H1 (cell line): Measurements from ENCODE around the gene VPS72. TPM values are rescaled to one million over a fixed set of nuclear protein-coding genes. Genes with fewer than 3 reads are reported as not detected.

Experiments used
- CTCF ChIA-PET: fragments of 300-600 bp; sonication (Branson Sonifier 250); formaldehyde crosslinking; loops from one replicate; lab custom pipeline; 2021; ENCODE audit not compliant: partially characterized antibody; lab: Charles Lee
- POLR2A ChIA-PET: fragments of 300-600 bp; sonication (Branson Sonifier 250); formaldehyde crosslinking; loops from one replicate; lab custom pipeline; 2021; ENCODE audit warnings: inconsistent platforms; ENCODE audit not compliant: partially characterized antibody; lab: Charles Lee
- DNase-seq, 2 experiments: peaks; one replicate each; pipeline versions ENCODE4 v3.0.0 to v3.0.0-alpha.2; 2010 to 2022; ENCODE audit warnings: low spot score in 2 of 2, low read depth in 1 of 2, mixed read lengths in 1 of 2
- FAIRE-seq: peaks from 2 replicates; lab custom pipeline; 2011; peaks lifted over from hg19 to GRCh38; lab: Jason Lieb, UNC
- H2AFZ ChIP-seq: 2 replicates; pipeline ENCODE4 v1.8.1; 2012; ENCODE audit warnings: low read length, inconsistent platforms
- H2AK5ac ChIP-seq: 2 replicates; pipeline ENCODE4 v1.6.1; 2013; ENCODE audit warnings: low read depth, low read length
- H2BK120ac ChIP-seq: replicated peaks from 2 replicates; pipeline ENCODE3; 2013; ENCODE audit warnings: low read depth, low read length, inconsistent platforms
- H2BK12ac ChIP-seq: 2 replicates; pipeline ENCODE4 v1.6.1; 2013; ENCODE audit warnings: low read depth, low read length
- H2BK15ac ChIP-seq: 2 replicates; pipeline ENCODE4 v1.6.1; 2013; ENCODE audit warnings: low read length
- H2BK20ac ChIP-seq: 2 replicates; pipeline ENCODE4 v1.6.1; 2013; ENCODE audit warnings: low read length
- H2BK5ac ChIP-seq: 2 replicates; pipeline ENCODE4 v1.6.1; 2013; ENCODE audit warnings: low read depth, low read length
- H3K14ac ChIP-seq: 2 replicates; pipeline ENCODE4 v1.6.1; 2013; ENCODE audit warnings: inconsistent platforms; ENCODE audit not compliant: insufficient read length
- H3K18ac ChIP-seq: 2 replicates; pipeline ENCODE4 v1.6.1; 2013; ENCODE audit warnings: low read length; ENCODE audit errors: extremely low read depth
- H3K23ac ChIP-seq: 2 replicates; pipeline ENCODE4 v1.6.1; 2013; ENCODE audit warnings: inconsistent platforms; ENCODE audit not compliant: insufficient read length
- H3K23me2 ChIP-seq: 2 replicates; pipeline ENCODE4 v1.6.1; 2013; ENCODE audit warnings: low read depth, low read length
- H3K27ac ChIP-seq: 2 replicates; pipeline ENCODE4 v1.6.1; 2011; ENCODE audit warnings: low read depth, low read length, inconsistent platforms
- H3K27me3 ChIP-seq, 4 experiments: replicated peaks in 1 of 4; 1 replicate in 1 of 4; 2 replicates in 3 of 4; pipeline versions ENCODE4 v1.6.1 to v1.8.1; 2011 to 2013; ENCODE audit warnings: low read length in 3 of 4, mild to moderate bottlenecking in 3 of 4, inconsistent platforms in 2 of 4, mixed read lengths in 2 of 4, moderate library complexity in 1 of 4; ENCODE audit not compliant: control insufficient read depth in 3 of 4, insufficient read depth in 3 of 4; ENCODE audit errors: extremely low read depth in 1 of 4
- H3K36me3 ChIP-seq, 4 experiments: 2 replicates each; pipeline versions ENCODE4 v1.6.1 to v1.8.1; 2011 to 2013; ENCODE audit warnings: mild to moderate bottlenecking in 4 of 4, low read length in 3 of 4, moderate library complexity in 2 of 4, control low read depth in 1 of 4, inconsistent platforms in 1 of 4; ENCODE audit not compliant: insufficient read depth in 4 of 4, control insufficient read depth in 2 of 4
- H3K4ac ChIP-seq: replicated peaks from 2 replicates; pipeline ENCODE3; 2013; ENCODE audit warnings: low read length, low read depth, mixed read lengths, inconsistent platforms; ENCODE audit not compliant: insufficient read length
- H3K4me1 ChIP-seq, 4 experiments: replicated peaks in 1 of 4; 1 replicate in 1 of 4; 2 replicates in 3 of 4; pipeline versions ENCODE4 v1.6.1 to v1.8.1; 2011 to 2013; ENCODE audit warnings: low read length in 3 of 4, inconsistent platforms in 2 of 4, mixed read lengths in 1 of 4; ENCODE audit not compliant: insufficient read depth in 4 of 4, control insufficient read depth in 3 of 4
- H3K4me2 ChIP-seq, 2 experiments: 2 replicates each; pipeline versions ENCODE4 v1.6.1 to v1.8.1; 2011 to 2013; ENCODE audit warnings: low read depth in 2 of 2, low read length in 2 of 2, control low read depth in 1 of 2, inconsistent platforms in 1 of 2, mild to moderate bottlenecking in 1 of 2; ENCODE audit not compliant: insufficient read depth in 1 of 2
- H3K4me3 ChIP-seq, 4 experiments: fragments of 200-600, 300-600 bp in 1 of 4; sonication (generic), shearing (Covaris generic), sonication (Bioruptor Twin) in 1 of 4; 2 replicates each; pipeline versions ENCODE4 v1.5.1 to v1.8.1; 2011 to 2016; ENCODE audit warnings: low read length in 4 of 4, low read depth in 3 of 4, control low read depth in 2 of 4, inconsistent platforms in 2 of 4, mild to moderate bottlenecking in 2 of 4, mixed read lengths in 1 of 4, moderate library complexity in 1 of 4; ENCODE audit not compliant: insufficient read depth in 2 of 4; ENCODE audit errors: extremely low read depth in 1 of 4
- H3K56ac ChIP-seq: replicated peaks from 2 replicates; pipeline ENCODE3; 2013; ENCODE audit warnings: low read depth, mild to moderate bottlenecking, mixed read lengths, low read length, inconsistent platforms; ENCODE audit not compliant: insufficient read length
- H3K79me1 ChIP-seq: 2 replicates; pipeline ENCODE4 v1.6.1; 2013; ENCODE audit warnings: low read depth, low read length, control low read depth
- H3K79me2 ChIP-seq, 2 experiments: 2 replicates each; pipeline versions ENCODE4 v1.6.1 to v1.8.1; 2012 to 2013; ENCODE audit warnings: low read length in 2 of 2, mild to moderate bottlenecking in 2 of 2, inconsistent platforms in 1 of 2; ENCODE audit not compliant: insufficient read depth in 2 of 2, control insufficient read depth in 1 of 2
- H3K9ac ChIP-seq, 4 experiments: replicated peaks in 1 of 4; 1 replicate in 1 of 4; 2 replicates in 3 of 4; pipeline versions ENCODE4 v1.6.1 to v1.8.1; 2011 to 2013; ENCODE audit warnings: low read depth in 3 of 4, low read length in 3 of 4, control low read depth in 2 of 4, mild to moderate bottlenecking in 2 of 4, moderate library complexity in 2 of 4, inconsistent platforms in 1 of 4; ENCODE audit errors: extremely low read depth in 1 of 4
- H3K9me3 ChIP-seq, 2 experiments: 2 replicates each; pipeline versions ENCODE4 v1.6.1 to v1.8.1; 2012 to 2013; ENCODE audit warnings: mild to moderate bottlenecking in 2 of 2, moderate library complexity in 2 of 2, control low read depth in 1 of 2, inconsistent platforms in 1 of 2, low read depth in 1 of 2, low read length in 1 of 2, mixed read lengths in 1 of 2; ENCODE audit not compliant: insufficient read depth in 2 of 2
- H4K20me1 ChIP-seq, 2 experiments: replicated peaks in 1 of 2; 2 replicates each; pipeline versions ENCODE3 to v1.8.1; 2011 to 2013; ENCODE audit warnings: inconsistent platforms in 2 of 2, low read length in 2 of 2, mild to moderate bottlenecking in 1 of 2; ENCODE audit not compliant: insufficient read depth in 2 of 2, control insufficient read depth in 1 of 2
- H4K5ac ChIP-seq: 2 replicates; pipeline ENCODE4 v1.6.1; 2013; ENCODE audit warnings: low read length, low read depth, mixed read lengths, inconsistent platforms; ENCODE audit not compliant: insufficient read length
- H4K8ac ChIP-seq: 2 replicates; pipeline ENCODE4 v1.8.0; 2013; ENCODE audit warnings: mild to moderate bottlenecking, moderate library complexity, low read length, inconsistent platforms; ENCODE audit not compliant: insufficient read depth; ENCODE audit errors: extremely low read depth
- H4K91ac ChIP-seq: replicated peaks from 2 replicates; pipeline ENCODE3; 2013; ENCODE audit warnings: low read length, mixed read lengths, inconsistent platforms; ENCODE audit not compliant: insufficient read length
- SP2 ChIP-seq: IDR thresholded peaks from 2 replicates; pipeline ENCODE4 v1.6.1; 2012; ENCODE audit warnings: mild to moderate bottlenecking, low read length, inconsistent platforms
- SP4 ChIP-seq: IDR thresholded peaks from 2 replicates; pipeline ENCODE4 v1.6.1; 2012; ENCODE audit warnings: low read length, inconsistent platforms
- WGBS, 2 experiments: shearing (Covaris generic) in 1 of 2; methylation state at CpG; one replicate each; pipeline versions ENCODE4 v1.1.6 to v1.1.7; 2013 to 2015; ENCODE audit warnings: low lambda C conversion rate in 2 of 2, mixed read lengths in 2 of 2, inconsistent platforms in 1 of 2, low coverage in 1 of 2, missing lambda C conversion rate in 1 of 2; ENCODE audit not compliant: insufficient replicate concordance in 2 of 2, insufficient coverage in 1 of 2, insufficient read length in 1 of 2; ENCODE audit errors: extremely low coverage in 1 of 2, missing lambda C conversion rate in 1 of 2; 5-methylcytosine and 5-hydroxymethylcytosine counted together
- polyA plus RNA-seq, 7 experiments: library from polyadenylated mRNA; depleted of rRNA in 3 of 7; stranded (reverse) in 5 of 7; unstranded in 2 of 7; fragments of >200 nt in 5 of 7; fragments of 200-250 nt in 2 of 7; gene quantifications; 1 replicate in 5 of 7; 2 replicates in 1 of 7; 4 replicates in 1 of 7; pipeline versions ENCODE4 v1.2.1 to v1.2.3, GENCODE V29; 2011 to 2013; ENCODE audit warnings: missing spikeins in 2 of 7, mixed read lengths in 2 of 7
- total RNA-seq: library from RNA; stranded (reverse); fragmentation: NEBNext Ultra II Directional; extraction: Animal tissue kit (Norgen Biotek cat#: 25700); gene quantifications from 2 replicates; pipeline ENCODE4 v1.2.1, GENCODE V29; 2021
- TF ChIP-seq, protein P1 (sequence below): IDR thresholded peaks from 2 replicates; pipeline ENCODE4 v1.6.1; 2012; ENCODE audit warnings: inconsistent platforms

Gene VPS72
- total and polyA plus RNA-seq, 2 of the 8 experiments (the other 6 are each of a cell fraction or from before 2014, with no cell fraction given): 86.6 to 121 TPM

DNA sequence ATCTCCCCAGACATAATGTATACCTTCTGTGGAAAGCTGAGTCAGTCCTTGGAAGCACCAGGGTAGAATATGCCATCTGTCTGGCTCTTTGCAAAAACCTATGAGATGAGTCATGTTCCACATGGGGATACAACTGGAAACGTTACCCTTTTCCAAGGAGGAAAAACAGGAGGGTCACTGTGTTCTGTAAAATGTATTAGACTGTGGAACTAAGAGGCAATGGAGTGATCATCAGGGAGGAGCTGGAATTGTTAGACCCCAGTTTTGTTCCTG is 48.4 kb upstream of the VPS72 start:
- no peak overlapping the region for H3K56ac ChIP-seq
- no peaks in the 10 kb centered on the region for H3K27me3 ChIP-seq
- no peak overlapping the region for H2BK15ac ChIP-seq
- H3K4me1 ChIP-seq: no peaks in the 10 kb centered on the region
- no peak overlapping the region for H3K27ac ChIP-seq
- H3K79me2 ChIP-seq: no peaks in the 10 kb centered on the region
- WGBS, 2 experiments: 86% methylated on average over 1 of the region's 1 CpG; no CpG with 5 or more reads in 1 of the 2 experiments
- no peak overlapping the region for H2BK120ac ChIP-seq
- no peak overlapping the region for H4K5ac ChIP-seq
- peaks cover 45 to 93% (median 82%) of the 10 kb centered on the region in 4 experiments for H3K36me3 ChIP-seq
- no peak overlapping the region for H3K18ac ChIP-seq
- H3K9ac ChIP-seq: no peak overlapping the region
- H2BK5ac ChIP-seq: no peak overlapping the region
- no peak overlapping the region for H4K91ac ChIP-seq
- no peak overlapping the region for H3K4me2 ChIP-seq
- no peak overlapping the region for H3K14ac ChIP-seq
- no peak for FAIRE-seq
- H2AK5ac ChIP-seq: no peak overlapping the region
- H3K79me1 ChIP-seq: no peaks in the 10 kb centered on the region
- no peak overlapping the region for H3K4me3 ChIP-seq
- no peak overlapping the region for H4K8ac ChIP-seq
- TF ChIP-seq, protein P1, sequence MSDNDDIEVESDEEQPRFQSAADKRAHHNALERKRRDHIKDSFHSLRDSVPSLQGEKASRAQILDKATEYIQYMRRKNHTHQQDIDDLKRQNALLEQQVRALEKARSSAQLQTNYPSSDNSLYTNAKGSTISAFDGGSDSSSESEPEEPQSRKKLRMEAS: no peak
- TF ChIP-seq SP4 (no peak), SP2 (no peak)
- TF ChIP-seq, all 59 proteins: peak for 0
- H3K23ac ChIP-seq: no peak overlapping the region
- CTCF ChIA-PET: no interaction called here
- DNase-seq: no peak
- no peak overlapping the region for H2BK20ac ChIP-seq
- peaks cover 0 to 3% of the 10 kb centered on the region in 2 experiments for H4K20me1 ChIP-seq
- no peak overlapping the region for H2BK12ac ChIP-seq
- H3K9me3 ChIP-seq: no peaks in the 10 kb centered on the region
- H3K4ac ChIP-seq: no peak overlapping the region
- no peak overlapping the region for H2AFZ ChIP-seq
- POLR2A ChIA-PET: interaction anchor here (1.1 to 1.8 kb wide), 2 partner anchors 12 to 13 kb away, joined by 3 to 6 read pairs; no protein-coding TSS in a partner anchor
- H3K23me2 ChIP-seq: no peaks in the 10 kb centered on the region
